Breast epithelium (tissue), 3 donors: ENCODE results near the gene PHF21B.

Source experiments
- CTCF ChIP-seq, 3 donors: fragments of 450-650 bp; IDR thresholded peaks; one replicate each; pipeline ENCODE4 v1.5.1; 2016 to 2017; ENCODE audit warnings: antibody characterized with exemption in 3 of 3, mild to moderate bottlenecking in 3 of 3, moderate library complexity in 3 of 3
- POLR2A ChIP-seq: fragments of 450-650 bp; IDR thresholded peaks from one replicate; pipeline ENCODE4 v1.6.1; 2016; ENCODE audit warnings: antibody characterized with exemption, mild to moderate bottlenecking, moderate library complexity

GRCh38 chr22:45023431-45023830, 13.6 kb upstream of the PHF21B start:
- TF ChIP-seq CTCF (IDR thresholded peaks at IDR 0.05) (no peak), POLR2A (no peak)
